ENCODE results near the gene GLTPD2.

Gene GLTPD2

DNA sequence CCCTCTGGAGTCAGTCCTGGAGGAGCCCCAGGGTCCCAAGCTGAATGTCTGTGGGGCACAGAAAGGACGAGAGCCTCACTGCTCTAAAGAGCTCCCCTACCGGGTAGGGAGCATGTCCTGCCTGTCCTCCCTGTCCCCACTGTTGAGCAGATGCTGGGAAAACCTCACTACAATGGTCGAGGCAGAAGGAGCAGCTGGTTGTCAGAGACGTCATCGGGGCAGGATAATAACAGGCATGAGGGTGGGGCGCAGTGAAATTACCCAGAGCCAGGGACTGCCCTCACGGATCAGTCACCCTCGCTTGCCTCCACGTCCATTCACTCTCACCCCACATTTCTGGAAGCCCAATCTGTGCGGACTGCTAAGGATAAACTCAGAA lies 16.5 kb upstream of the GLTPD2 start:
- no peak for DNase-seq

- no peak for DNase-seq
Observed at GRCh38 chr17:4777969-4778760, 10.6 kb upstream of the GLTPD2 start.

GRCh38 chr17:4780325-4780955 lies 8.3 kb upstream of the GLTPD2 start:
- DNase-seq: no peak

DNA sequence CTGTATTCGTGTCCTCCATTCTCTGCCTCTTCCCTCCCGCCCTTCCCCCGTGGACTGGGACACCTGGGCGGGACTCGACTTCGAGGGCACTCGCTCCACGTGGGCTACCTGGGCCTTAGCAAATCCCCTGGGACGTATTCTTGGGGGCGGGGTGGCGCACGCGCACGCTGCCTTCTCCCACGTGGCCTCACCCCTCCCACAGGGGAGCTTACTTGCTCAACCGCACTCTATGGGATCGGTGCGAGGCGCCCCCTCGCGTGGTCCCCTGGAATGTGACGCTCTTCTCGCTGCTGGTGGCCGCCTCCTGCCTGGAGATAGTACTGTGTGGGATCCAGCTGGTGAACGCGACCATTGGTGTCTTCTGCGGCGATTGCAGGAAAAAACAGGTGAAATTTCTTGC lies 6.1 kb upstream of the GLTPD2 start:
- peak; percentile 32 for DNase-seq

- peak; percentile 21 for DNase-seq
Observed at GRCh38 chr17:4785311-4786105, 3.3 kb upstream of the GLTPD2 start.

- no peak for DNase-seq
Observed at GRCh38 chr17:4786106-4786511, 2.7 kb upstream of the GLTPD2 start, which contains the start of gene VMO1. VMO1 (minus strand) TSS chr17:4786364; CDS start chr17:4786352, 12 bp downstream.

DNA sequence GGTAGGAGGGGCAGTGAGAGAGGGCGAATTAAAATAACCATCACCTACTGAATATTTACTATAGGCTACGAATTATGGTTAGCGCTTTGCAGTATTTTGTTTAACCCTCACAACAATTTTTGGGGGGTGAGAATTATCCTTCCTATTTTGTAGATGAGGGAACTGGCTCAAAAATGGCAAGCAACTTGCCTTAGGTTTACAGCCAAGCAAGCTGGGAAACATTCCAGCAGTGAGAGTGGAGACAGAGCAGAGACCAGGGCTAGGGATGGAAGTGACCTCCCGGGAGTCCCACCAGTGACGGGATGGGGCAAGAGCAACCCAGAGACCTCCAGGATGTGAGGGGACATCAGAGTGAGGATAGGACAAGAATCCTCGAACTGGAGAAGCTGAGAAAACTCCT lies 2.2 kb upstream of the GLTPD2 start:
- DNase-seq: no peak

DNA sequence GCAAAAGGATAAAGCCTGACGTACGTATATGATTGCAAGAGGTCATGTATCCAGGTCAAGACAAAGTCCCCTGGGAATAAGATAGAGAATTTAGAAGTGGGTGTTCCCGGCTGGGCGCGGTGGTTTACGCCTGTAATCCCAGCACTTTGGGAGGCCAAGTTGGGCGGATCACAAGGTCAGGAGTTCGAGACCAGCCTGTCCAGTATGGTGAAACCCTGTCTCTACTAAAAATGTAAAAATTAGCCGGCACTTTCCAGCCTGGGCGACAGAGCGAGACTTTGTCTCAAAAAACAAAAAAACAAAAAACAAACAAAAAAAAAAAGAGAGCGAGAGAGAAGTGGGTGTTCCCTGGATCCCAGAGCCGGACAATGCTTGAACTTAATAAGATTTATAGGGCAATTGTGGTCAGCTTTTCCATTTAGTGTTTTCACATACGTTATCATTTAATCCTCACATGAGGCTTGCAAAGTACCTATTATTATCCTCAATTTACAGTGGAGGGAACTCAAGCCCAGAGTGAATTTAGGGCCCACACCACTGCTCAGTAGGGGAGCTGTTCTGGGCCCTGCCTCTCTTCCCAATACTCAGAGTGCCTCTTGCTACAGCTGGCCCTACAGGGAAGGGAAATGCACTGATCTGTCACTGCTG lies 481 bp upstream of the GLTPD2 start:
- no peak for DNase-seq

DNA sequence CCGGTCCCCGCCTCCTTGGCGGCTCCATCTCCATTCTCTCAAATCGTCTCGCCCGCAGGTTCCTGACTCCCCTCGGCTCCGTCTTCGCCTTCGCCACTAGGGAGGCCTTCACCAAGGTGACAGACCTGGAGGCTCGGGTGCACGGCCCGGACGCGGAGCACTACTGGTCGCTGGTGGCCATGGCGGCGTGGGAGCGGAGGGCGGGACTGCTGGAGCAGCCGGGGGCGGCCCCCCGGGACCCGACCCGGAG lies 862 bp downstream of the GLTPD2 start:
- no peak for DNase-seq

DNA sequence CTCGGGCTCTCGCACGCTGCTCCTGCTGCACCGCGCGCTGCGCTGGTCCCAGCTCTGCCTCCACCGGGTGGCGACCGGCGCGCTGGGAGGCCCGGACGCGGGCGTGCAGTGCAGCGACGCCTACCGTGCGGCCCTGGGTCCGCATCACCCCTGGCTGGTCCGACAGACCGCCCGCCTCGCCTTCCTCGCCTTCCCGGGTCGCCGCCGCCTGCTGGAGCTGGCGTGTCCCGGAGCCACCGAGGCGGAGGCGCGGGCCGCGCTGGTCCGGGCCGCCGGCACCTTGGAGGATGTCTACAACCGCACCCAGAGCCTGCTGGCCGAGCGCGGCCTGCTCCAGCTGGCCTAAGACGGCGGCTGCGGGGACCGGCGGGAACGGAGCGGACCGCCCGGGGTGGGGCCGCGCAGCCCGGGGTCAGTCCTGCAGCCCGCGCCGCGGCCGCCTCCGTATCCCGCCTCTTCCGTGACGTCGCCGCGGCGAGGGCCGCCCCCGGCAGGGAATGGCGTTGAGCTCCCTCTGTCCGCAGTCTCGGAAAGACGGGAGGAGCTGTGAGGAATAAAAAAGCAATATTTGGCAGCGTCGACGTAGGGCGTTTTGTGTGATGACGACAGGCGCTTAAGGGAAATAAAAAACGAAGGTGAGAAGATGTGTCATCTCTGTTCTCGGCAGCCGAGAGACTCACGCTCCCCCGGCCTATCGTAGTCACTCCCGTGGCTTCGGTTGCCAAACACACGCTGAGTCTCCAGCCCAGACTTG lies 1.4 kb downstream of the GLTPD2 start:
- DNase-seq: peak; percentile 88

DNA sequence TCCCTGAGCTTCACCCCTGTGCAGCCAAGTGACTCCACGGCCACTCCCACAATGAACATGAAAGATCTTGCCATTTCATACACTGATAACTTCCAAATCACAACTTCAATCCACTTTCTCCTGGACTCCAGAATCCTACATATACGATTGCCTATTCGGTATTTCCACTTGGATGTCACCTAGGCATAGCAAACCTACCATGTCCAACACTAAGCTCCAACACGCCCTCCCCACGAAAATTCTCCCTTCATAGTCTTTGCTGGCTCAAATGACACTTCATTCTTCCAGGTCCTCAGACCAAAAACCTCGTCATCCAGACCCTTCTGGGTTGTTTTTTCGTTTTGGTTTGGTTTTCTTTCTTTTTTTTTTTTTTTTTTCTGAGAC lies 1.9 kb downstream of the GLTPD2 start:
- DNase-seq: no peak

- no peak for DNase-seq
Observed at GRCh38 chr17:4795168-4795567, 6.4 kb downstream of the GLTPD2 start.

- no peak for DNase-seq
Observed at GRCh38 chr17:4796552-4796920, 7.8 kb downstream of the GLTPD2 start.

DNA sequence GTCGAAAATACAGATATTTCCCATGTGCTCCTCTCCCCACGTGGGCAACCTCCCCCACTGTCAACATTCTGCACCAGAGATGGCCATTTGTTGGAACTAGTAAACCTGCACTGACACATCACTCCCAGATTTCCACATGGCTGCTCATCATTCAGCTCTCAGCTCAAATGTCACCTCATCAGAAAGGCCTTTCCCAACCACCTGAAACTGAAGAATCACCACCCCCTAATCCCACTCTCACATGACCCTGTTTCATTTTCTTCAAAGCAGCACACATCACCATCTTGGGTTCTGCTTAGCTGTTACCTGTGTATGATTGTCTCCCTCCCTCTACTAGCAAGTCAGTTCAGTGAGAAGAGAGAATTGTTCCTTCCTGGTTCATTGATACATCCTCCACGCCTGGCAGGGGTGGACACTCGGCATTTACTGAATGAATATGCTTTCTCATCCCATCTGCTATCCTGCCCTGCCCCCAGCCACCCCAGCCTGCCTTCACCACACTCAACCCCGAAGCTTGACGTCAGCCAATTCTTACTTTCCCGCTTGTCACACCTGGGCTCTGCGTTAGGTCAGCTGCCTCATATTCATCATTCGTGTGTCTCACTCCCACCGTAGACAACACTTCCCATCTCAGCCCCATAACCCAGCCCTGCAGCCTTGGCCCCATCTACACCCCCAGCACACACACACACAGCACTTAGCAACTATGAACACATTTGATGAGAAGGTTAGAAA lies 11.9 kb downstream of the GLTPD2 start:
- no peak for DNase-seq

DNA sequence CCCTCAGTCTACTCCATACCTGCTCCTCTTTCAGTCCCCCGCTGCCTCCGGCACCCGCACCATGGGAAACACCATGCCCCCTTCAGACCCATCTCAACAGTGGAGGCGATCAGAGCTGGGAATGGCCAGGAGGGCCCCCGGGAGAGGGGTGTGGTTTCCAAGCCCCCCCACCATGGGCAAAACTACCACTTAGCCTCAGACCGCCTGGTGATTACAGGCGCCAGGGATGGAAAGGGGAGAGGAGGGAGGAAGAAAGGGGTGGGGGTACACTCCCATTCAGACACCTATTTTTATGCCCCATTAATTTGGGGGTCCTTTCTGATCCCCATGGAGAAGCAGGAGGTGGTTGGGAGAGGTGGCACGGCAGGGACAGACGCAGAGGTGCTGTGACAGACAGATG lies 13.5 kb downstream of the GLTPD2 start, which contains the start of gene C17orf114:
Gene C17orf114, minus strand, starts transcription at position 101 of the 400 bp plus-strand sequence.
- no peak for DNase-seq

GRCh38 chr17:4806456-4806776 lies 17.7 kb downstream of the GLTPD2 start:
- no peak for DNase-seq

- DNase-seq: peak; percentile 94
Observed at GRCh38 chr17:4806777-4807604, 18.2 kb downstream of the GLTPD2 start, which contains the start of gene PLD2. PLD2 (plus strand) TSS chr17:4807152; CDS start chr17:4807773, 621 bp downstream.

DNA sequence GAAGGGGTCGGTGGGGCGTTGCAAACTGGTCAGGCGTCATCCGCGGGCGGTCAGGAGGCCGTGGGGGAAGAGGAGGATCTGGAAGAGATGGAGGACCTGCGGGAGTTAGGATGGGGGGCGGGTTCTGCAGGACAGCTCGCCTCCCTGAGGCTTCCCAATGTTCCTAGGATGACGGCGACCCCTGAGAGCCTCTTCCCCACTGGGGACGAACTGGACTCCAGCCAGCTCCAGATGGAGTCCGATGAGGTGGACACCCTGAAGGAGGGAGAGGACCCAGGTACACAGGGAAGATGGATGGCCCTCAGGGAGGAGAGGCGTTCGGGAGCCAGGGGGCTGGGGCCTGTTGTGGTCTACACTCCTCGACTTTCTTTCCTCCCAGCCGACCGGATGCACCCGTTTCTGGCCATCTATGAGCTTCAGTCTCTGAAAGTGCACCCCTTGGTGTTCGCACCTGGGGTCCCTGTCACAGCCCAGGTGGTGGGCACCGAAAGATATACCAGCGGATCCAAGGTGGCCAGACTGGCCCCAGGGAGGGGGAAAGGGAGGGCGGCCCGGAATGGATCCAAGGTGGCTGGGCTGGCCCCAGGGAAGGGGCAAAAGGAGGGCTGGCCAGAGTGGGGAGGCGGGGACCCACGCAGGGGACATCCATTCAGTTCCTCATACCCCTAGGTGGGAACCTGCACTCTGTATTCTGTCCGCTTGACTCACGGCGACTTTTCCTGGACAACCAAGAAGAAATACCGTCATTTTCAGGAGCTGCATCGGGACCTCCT lies 19.0 kb downstream of the GLTPD2 start:
- no peak for DNase-seq

DNA sequence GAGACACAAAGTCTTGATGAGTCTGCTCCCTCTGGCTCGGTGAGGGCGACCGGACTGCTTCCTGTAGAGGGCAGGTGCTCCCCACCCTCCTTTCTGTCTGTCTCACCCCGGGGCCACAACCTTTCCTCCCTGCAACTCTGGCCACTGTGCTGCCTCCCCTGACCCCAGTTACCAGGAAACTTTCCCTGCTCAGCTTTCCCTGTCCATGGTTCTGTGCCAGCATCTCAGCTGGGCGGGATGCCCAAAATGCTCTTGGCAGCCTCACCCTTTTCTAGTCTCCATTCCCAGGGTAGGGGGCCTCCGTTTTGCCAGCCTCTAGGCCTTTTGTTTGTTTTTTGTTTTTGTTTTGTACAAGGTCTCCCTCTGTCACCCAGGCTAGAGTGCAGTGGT lies 19.6 kb downstream of the GLTPD2 start:
- peak; percentile 14 for DNase-seq

DNA sequence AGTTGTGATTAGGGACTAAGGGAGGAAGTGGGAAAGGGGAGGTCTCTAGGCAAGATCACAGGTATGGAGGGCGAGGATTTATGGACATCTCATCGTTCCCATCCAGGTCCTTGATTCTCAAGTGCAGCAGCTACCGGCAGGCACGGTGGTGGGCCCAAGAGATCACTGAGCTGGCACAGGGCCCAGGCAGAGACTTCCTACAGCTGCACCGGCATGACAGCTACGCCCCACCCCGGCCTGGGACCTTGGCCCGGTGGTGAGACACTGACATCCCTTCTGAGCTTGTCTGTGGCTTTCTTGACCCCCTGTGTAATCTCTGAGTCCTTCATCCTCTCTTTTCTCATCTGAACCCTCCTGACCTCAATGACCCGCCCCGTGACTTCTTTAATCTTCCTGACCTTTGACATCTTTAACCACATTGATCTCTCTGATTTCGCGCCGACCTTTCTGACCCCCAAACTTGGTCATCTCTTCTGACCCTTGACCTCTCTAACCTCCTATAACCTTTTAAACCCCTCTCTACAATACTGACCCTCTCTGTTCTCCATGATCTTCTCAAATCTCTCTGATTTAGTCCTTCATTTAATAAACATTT lies 22.0 kb downstream of the GLTPD2 start:
- DNase-seq: no peak
